GM18502 (cell line): Measurements from ENCODE around the gene CYP3A7.
"Not testable (repeated sequence)": the region's sequence is repeated elsewhere in the genome, so short reads cannot be mapped to it uniquely, and the experiment has no call there.

Experiments used
- ATAC-seq: cut with Tn5 transposase; IDR thresholded peaks from one replicate; pipeline ENCODE4 v1.9.1; 2021; ENCODE audit warnings: mild to moderate bottlenecking; ENCODE audit not compliant: unreplicated experiment, poor library complexity

The CYP3A7 gene

DNA sequence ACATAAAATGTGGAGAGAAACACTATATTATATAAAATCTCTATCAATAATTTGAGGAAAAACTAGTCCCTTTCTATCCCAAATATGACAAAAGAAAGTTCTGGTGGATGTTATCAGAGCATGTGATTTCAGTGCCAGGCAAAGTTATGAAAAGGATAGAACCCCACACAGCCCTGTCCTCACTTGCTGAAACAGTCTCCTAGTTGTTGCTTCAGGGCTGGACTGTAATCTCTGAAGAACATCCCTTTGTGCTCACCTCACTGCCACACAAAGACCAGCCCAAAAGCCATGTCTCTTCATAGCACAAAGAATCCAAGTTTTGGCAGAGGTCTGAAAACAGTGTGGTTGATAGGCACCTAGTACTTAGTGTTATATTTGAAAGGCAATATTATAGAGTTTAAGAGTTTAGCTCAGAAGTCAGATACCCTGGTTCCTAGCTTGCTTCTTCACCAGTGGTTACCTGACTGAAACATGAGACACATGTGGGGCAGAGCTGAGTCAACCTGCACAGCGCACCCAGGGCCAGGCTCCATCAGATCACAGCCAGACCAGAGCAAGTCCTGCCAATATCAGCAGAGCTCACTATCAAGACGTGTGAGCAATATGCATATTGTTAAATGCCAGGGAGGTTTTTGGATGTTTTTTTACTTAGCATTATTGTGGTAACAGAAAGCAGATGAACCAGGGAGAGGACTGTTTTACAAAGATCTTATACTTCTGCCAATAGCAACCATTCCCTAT is 25.0 kb downstream of the CYP3A7 start:
- no peak for ATAC-seq

- ATAC-seq: no peak
Measured at GRCh38 chr7:99709260-99709659, 25.7 kb downstream of the CYP3A7 start.

DNA sequence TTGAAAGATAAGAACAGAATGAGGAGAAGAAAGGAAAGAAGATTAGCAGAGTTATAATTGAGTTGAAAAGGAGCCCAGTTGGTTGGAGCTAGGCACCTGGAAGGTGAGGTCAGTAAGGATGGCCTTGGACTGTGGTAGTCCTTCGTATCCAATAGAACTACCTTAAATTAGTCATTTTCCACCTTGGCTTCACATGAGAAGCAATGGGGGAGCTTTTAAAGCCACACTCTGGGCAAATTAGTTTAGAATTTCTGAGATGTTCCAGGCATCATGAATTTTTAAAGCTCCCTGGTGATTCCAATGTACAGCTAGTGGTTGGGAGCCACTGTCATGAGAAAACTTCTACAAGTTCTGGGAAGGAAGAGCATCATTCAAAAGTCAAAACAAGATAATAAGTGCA is 27.9 kb downstream of the CYP3A7 start:
- no peak for ATAC-seq

- ATAC-seq: no peak
Measured at GRCh38 chr7:99699946-99700345, 35.0 kb downstream of the CYP3A7 start.

- ATAC-seq: not testable (repeated sequence)
Measured at GRCh38 chr7:99698867-99699730, 35.9 kb downstream of the CYP3A7 start.

DNA sequence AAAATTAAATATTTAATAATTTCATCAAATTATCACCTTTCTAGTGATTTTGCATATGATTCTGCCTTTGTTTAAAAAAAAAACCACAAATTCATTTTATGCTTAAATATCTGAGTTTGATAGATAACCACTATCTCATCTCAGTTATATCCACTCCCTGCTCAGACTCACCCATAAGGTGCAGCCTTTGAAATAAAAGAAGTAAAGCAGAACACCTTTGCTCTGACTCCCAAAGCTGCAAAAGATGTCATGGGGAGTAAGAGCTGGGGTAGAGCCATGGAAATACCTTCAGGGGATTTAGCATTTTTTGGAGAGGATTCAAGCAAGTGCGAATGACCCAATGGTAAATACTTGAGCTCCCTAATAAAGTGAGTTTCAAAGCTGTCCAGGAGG is 40.1 kb downstream of the CYP3A7 start:
- no peak for ATAC-seq

DNA sequence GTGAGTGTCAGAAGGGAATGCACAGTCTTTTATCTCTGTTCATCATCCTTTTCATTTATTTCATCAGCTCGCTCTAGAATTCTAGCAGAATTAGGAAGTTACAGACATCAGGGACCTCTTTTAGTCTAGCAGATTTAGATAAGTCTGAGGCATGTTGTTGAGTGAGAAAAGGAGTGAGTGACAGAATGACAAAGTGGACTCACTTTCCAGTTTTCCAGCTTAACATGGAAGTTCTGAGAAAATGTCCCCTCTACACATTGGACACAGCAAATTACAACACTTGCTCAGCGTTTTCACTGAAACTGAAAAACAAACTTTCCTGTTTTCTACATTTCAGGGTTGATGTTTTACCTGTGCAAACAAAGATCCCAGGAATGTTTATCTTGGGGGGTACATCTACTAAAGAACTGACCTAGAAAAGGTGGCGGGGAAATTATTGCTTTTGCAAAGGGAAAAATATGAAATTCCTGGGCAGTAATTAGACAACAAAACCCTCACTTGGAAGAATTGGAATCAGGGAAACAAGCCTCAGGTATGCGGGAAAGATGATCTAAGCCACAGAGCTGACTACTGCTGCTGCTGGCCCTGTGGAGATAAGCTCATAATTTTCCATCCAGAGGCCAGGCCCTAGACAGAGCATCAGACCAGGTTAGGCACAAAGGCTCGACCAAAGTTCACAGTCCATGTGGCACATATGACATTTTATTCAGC is 40.6 kb downstream of the CYP3A7 start:
- no peak for ATAC-seq

DNA sequence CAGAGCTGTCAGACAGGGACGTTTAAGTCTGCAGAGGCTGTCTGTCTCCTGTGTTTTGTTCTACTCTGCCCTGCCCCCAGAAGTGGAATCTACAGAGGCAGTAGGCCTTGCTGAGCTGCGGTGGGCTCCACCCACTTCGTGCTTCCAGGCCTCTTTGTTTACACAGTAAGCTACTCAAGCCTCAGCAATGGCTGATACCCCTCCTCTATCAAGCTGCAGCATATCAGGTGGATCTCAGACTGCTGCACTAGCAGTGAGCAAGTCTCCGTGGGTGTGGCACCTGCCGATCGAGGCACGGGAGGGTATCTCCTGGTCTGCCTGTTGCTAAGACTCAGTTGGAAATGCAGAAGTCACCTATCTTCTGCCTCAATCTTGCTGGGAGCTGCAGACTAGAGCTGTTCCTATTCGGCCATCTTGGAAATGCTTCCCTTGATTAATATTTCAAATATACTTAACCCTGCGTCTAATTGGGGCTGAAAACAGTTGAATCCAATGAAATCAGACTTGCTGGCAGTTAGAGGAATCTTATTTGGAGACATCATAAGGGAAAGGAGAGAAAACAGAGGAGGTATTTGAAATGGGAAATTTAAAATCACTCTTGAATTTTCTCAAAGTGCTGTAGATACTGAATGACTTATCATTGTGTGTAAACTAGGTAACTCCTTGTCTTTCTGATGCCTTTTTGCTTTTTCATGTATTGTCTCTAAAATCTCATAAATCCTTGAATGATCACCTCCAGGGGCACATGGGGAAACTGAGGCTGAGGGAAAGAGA is 41.4 kb downstream of the CYP3A7 start:
- ATAC-seq: no peak

DNA sequence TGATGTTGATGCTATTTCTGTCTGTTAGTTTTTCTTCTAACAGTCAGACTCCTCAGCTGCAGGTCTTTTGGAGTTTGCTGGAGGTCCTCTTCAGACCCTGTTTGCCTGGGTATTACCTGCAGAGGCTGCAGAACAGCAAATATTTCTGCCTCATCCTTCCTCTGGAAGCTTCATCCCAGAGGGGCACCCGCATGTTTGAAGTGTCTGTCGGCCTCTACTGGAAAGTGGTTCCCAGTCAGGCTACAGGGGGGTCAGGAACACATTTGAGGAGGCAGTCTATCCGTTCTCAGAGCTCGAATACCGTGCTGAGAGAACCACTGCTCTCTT is 41.9 kb downstream of the CYP3A7 start:
- no peak for ATAC-seq

DNA sequence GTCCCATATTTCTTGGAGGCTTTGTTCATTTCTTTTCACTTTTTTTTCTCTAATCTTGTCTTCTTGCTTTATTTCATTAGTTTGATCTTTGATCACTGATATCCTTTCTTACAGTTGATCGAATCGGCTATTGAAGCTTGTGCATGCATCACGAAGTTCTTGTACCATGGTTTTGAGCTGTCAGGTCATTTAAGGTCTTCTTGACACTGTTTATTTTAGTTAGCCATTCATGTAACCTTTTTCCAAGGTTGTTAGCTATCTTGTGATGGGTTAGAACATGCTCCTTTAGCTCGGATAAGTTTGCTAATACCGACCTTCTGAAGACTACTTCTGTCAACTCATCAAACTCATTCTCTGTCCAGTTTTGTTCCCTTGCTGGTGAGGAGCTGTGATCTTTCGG is 42.4 kb downstream of the CYP3A7 start:
- not testable (repeated sequence) for ATAC-seq

DNA sequence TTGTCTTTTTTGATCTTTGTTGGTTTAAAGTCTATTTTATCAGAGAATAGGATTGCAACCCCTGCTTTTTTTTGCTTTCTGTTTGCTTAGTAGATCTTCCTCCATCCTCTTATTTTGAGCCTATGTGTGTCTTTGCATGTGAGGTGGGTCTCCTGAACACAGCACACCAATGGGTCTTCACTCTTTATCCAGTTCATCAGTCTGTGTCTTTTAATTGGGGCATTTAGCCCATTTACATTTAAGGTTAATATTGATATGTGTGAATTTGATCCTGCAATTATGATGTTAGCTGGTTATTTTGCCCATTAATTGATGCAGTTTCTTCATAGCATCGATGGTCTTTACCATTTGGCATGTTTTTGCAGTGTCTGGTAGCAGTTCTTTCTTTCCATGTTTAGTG is 43.3 kb downstream of the CYP3A7 start:
- ATAC-seq: not testable (repeated sequence)

GRCh38 chr7:99690918-99691317 is 44.1 kb downstream of the CYP3A7 start:
- not testable (repeated sequence) for ATAC-seq

- not testable (repeated sequence) for ATAC-seq
Measured at GRCh38 chr7:99685871-99686608, 49.0 kb downstream of the CYP3A7 start.

DNA sequence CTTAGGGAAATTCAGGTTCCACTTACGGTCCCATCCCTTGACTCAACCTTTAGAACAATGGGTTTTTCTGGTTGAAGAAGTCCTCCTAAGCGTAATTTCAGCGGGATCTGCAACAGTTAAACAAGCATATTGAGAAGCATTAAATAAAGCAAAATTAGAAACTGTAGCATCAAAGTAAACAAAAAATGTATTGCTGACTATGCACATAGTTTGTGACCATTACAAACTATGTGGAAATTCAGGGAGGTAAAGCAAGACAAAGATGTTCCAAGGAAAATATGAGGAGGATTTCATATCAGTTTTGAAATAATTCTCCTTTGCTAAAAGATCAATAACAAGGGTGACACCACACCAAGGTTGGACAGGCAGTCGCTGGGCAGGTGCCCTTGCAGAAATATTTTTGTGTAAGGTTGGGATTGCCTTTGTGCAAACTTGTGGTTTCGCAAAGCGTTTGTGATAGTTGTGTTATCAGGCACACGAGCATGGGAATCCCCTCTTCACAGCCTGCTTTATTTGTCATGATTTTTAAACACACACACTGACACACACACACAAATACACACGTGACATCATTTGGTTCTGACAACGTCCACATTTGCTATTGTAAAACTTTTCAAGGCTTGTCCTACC is 49.8 kb downstream of the CYP3A7 start:
- no peak for ATAC-seq

DNA sequence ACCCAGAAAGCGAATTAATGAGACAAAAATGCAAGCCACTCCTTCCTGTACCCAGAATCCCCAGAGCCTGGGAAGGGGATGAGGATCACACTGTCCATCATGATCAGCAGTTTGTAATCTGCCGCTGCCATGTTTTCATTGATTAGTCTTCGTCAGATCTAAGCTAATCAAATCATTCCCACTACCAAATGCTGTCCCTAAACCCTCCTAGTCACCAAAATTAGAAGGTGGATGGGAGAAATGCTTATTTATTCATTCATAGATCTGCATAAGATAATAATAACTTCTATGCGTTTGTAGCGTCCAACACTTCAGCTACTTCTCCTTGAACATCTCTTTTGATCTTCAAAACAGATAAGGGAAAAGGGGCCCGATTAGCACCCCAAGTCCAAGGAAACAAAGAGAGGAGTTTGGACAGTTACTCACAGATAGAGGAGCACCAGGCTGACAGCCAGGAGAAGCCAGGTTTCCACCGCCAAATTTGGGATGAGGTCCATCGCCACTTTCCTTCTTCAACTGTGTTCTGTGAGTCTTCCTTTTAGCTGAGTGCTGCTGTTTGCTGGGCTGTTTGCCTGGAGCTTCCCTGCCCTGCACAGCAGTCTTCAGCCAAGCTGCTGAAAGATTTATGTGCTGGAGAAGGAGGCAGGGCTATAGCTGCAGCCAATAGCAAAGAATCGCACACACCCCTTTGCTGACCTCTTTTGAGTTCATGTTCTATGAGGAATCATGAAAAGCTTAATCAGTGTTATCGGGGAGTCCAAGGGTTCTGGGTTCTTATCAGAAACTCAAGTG is 55.4 kb downstream of the CYP3A7 start, which contains the start of gene CYP3A5:
Gene CYP3A5 (minus strand): TSS at position 597 of the 792 bp plus-strand sequence. CDS start 100 bp downstream, at position 497.
- ATAC-seq: no peak

DNA sequence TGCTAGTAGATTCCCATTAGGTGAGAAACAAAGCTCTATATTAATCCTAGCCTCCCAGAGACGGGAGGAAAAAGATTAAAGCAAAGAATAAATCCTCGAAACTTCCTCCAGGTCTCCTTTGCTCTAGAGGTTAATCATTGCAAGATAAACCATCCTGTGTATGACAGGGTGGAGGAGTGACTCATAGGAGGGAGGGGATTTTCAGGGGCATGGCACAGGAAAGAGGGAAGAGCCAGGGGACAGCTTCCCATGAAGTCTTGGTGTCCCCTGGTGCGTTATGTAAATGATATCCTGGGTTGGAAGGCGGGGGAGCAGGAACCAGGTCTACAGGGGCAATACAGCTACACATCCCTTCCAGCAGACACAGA is 56.0 kb downstream of the CYP3A7 start:
- ATAC-seq: no peak

- ATAC-seq: no peak
Measured at GRCh38 chr7:99677648-99678045, 57.3 kb downstream of the CYP3A7 start.

GRCh38 chr7:99677013-99677647 is 57.9 kb downstream of the CYP3A7 start:
- ATAC-seq: no peak
